ENCODE results near the gene BLOC1S5.

BLOC1S5 gene

DNA sequence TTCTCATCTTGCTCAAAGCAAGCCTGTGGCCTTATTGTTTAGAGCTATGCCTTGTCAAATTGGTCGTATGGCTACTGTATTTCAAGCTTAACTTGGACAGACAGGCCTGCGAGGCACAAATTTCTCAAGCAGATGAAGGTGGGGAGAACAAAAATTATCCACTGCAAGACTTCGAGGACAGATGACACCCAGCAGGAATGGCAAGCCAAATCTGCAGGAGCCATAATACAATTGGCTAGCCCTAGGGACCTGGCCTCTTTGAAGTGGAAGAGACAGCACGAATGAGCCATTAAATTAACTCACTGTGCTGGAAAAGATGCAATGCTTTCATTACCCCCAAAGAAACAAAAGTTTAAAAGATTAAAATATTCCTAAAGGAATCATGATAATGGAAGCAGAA is 5.0 kb upstream of the BLOC1S5 start:
- no peaks in the 10 kb centered on the region for H3K27me3 ChIP-seq (ENCODE audit: control insufficient read depth in 1 of 2, insufficient read depth in 1 of 2, low read length in 2 of 2)
- H2BK5ac ChIP-seq (ENCODE audit: low read depth, low read length, poor library complexity, severe bottlenecking): no peak overlapping the region
- H2AFZ ChIP-seq (ENCODE audit: low read depth, low read length): no peak overlapping the region
- H3K4me2 ChIP-seq (ENCODE audit: low read length, poor library complexity, severe bottlenecking): no peak overlapping the region
- H3K14ac ChIP-seq (ENCODE audit: low read length in 2 of 2): no peak overlapping the region
- H3K18ac ChIP-seq (ENCODE audit: low read depth in 1 of 2, low read length in 2 of 2): no peak overlapping the region
- H3K4me3 ChIP-seq (ENCODE audit: insufficient read depth in 1 of 2, low read depth in 1 of 2, low read length in 2 of 2): no peak overlapping the region
- H4K91ac ChIP-seq (ENCODE audit: low read length): no peak overlapping the region
- peaks cover 1% of the 10 kb centered on the region for H3K4me1 ChIP-seq (ENCODE audit: control insufficient read depth, insufficient read depth, low read depth, low read length)
- no peak for DNase-seq
- peaks cover 1% of the 10 kb centered on the region for H3K79me1 ChIP-seq (replicated peaks; ENCODE audit: low read length, poor library complexity, severe bottlenecking)
- no peak overlapping the region for H2BK120ac ChIP-seq (ENCODE audit: low read depth, low read length)
- no peak overlapping the region for H3K27ac ChIP-seq (ENCODE audit: low read length, poor library complexity, severe bottlenecking)
- no peak overlapping the region for H3K4ac ChIP-seq (ENCODE audit: low read depth in 1 of 2, low read length in 2 of 2)
- no peak overlapping the region for H2BK12ac ChIP-seq (ENCODE audit: low read length in 2 of 2)
- no peak overlapping the region for H3K9ac ChIP-seq (ENCODE audit: low read length)
- 89% methylated on average over 3 of the region's 4 CpGs for WGBS
- H3K36me3 ChIP-seq (ENCODE audit: control insufficient read depth in 1 of 2, insufficient read depth in 2 of 2, low read depth in 1 of 2, low read length in 2 of 2): no peaks in the 10 kb centered on the region
- no peak overlapping the region for H4K8ac ChIP-seq (ENCODE audit: low read length)
- no peak overlapping the region for H3K23ac ChIP-seq (ENCODE audit: low read length in 2 of 2)
- no peak overlapping the region for H2BK15ac ChIP-seq (ENCODE audit: low read depth, poor library complexity, severe bottlenecking)
- no peak overlapping the region for H2AK5ac ChIP-seq (ENCODE audit: low read length, severe bottlenecking)
- H3K9me3 ChIP-seq (ENCODE audit: control insufficient read depth, low read length): no peaks in the 10 kb centered on the region

- Histone ChIP-seq H3K18ac (ENCODE audit: low read depth in 1 of 2, low read length in 2 of 2) (no peak overlapping the region), H3K4me3 (ENCODE audit: insufficient read depth in 1 of 2, low read depth in 1 of 2, low read length in 2 of 2) (no peak overlapping the region), H2BK15ac (ENCODE audit: low read depth, poor library complexity, severe bottlenecking) (no peak overlapping the region), H3K4me2 (ENCODE audit: low read length, poor library complexity, severe bottlenecking) (no peak overlapping the region), H3K14ac (ENCODE audit: low read length in 2 of 2) (no peak overlapping the region), H4K91ac (ENCODE audit: low read length) (no peak overlapping the region), H3K79me1 (replicated peaks; ENCODE audit: low read length, poor library complexity, severe bottlenecking) (peaks cover 5% of the 10 kb centered on the region), H3K36me3 (ENCODE audit: control insufficient read depth in 1 of 2, insufficient read depth in 2 of 2, low read depth in 1 of 2, low read length in 2 of 2) (peaks cover 0 to 9% of the 10 kb centered on the region in 2 experiments), H2AK5ac (ENCODE audit: low read length, severe bottlenecking) (peak overlapping the region; percentile 85), H2BK12ac (ENCODE audit: low read length in 2 of 2) (no peak overlapping the region), H3K27ac (ENCODE audit: low read length, poor library complexity, severe bottlenecking) (no peak overlapping the region), H2AFZ (ENCODE audit: low read depth, low read length) (no peak overlapping the region), H4K8ac (ENCODE audit: low read length) (no peak overlapping the region), H3K27me3 (ENCODE audit: control insufficient read depth in 1 of 2, insufficient read depth in 1 of 2, low read length in 2 of 2) (no peaks in the 10 kb centered on the region), H2BK120ac (ENCODE audit: low read depth, low read length) (no peak overlapping the region), H3K9me3 (ENCODE audit: control insufficient read depth, low read length) (no peaks in the 10 kb centered on the region), H3K23ac (ENCODE audit: low read length in 2 of 2) (no peak overlapping the region), H3K4me1 (ENCODE audit: control insufficient read depth, insufficient read depth, low read depth, low read length) (peaks cover 1% of the 10 kb centered on the region), H3K9ac (ENCODE audit: low read length) (no peak overlapping the region), H2BK5ac (ENCODE audit: low read depth, low read length, poor library complexity, severe bottlenecking) (no peak overlapping the region), H3K4ac (ENCODE audit: low read depth in 1 of 2, low read length in 2 of 2) (no peak overlapping the region)
- no peak for DNase-seq
- 96% methylated on average over 4 of the region's 4 CpGs for WGBS
Measured at GRCh38 chr6:8066108-8066507, 1.9 kb upstream of the BLOC1S5 start.

DNA sequence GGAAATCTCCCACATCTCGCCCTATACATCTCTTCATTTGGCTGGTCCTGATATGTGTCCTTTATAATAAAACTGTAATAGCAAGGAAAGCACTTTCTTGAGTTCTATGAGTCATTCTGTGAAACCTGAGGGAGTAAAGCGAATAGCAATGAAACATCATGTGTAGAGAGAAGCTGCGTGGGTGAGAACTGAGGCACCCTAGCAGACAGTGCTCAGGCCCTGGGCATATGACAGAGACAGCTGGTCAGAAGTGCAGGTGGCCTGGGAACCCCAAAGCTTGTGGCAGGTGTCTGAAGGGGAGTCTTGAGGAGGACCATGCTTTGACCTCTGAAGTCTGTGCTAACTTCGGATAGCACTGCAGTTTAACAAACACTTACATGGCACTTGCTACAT is 1.3 kb upstream of the BLOC1S5 start:
- DNase-seq: no peak
- Histone ChIP-seq H3K4ac (ENCODE audit: low read depth in 1 of 2, low read length in 2 of 2) (no peak overlapping the region), H4K91ac (ENCODE audit: low read length) (no peak overlapping the region), H3K27ac (ENCODE audit: low read length, poor library complexity, severe bottlenecking) (no peak overlapping the region), H2AK5ac (ENCODE audit: low read length, severe bottlenecking) (peak overlapping the region; percentile 96), H2BK12ac (ENCODE audit: low read length in 2 of 2) (no peak overlapping the region), H3K4me3 (ENCODE audit: insufficient read depth in 1 of 2, low read depth in 1 of 2, low read length in 2 of 2) (no peak overlapping the region), H3K79me1 (replicated peaks; ENCODE audit: low read length, poor library complexity, severe bottlenecking) (peaks cover 5% of the 10 kb centered on the region), H3K4me2 (ENCODE audit: low read length, poor library complexity, severe bottlenecking) (no peak overlapping the region), H3K9ac (ENCODE audit: low read length) (no peak overlapping the region), H2BK5ac (ENCODE audit: low read depth, low read length, poor library complexity, severe bottlenecking) (no peak overlapping the region), H2BK15ac (ENCODE audit: low read depth, poor library complexity, severe bottlenecking) (no peak overlapping the region), H2AFZ (ENCODE audit: low read depth, low read length) (no peak overlapping the region), H2BK120ac (ENCODE audit: low read depth, low read length) (peak overlapping the region; percentile 61), H3K18ac (ENCODE audit: low read depth in 1 of 2, low read length in 2 of 2) (no peak overlapping the region), H3K27me3 (ENCODE audit: control insufficient read depth in 1 of 2, insufficient read depth in 1 of 2, low read length in 2 of 2) (no peaks in the 10 kb centered on the region), H3K23ac (ENCODE audit: low read length in 2 of 2) (no peak overlapping the region), H3K4me1 (ENCODE audit: control insufficient read depth, insufficient read depth, low read depth, low read length) (peaks cover 1% of the 10 kb centered on the region), H3K36me3 (ENCODE audit: control insufficient read depth in 1 of 2, insufficient read depth in 2 of 2, low read depth in 1 of 2, low read length in 2 of 2) (peaks cover 0 to 10% of the 10 kb centered on the region in 2 experiments), H3K14ac (ENCODE audit: low read length in 2 of 2) (no peak overlapping the region), H3K9me3 (ENCODE audit: control insufficient read depth, low read length) (no peaks in the 10 kb centered on the region), H4K8ac (ENCODE audit: low read length) (peak overlapping the region; percentile 85)
- WGBS: 92% methylated on average over 2 of the region's 4 CpGs

GRCh38 chr6:8064638-8065518 is 689 bp upstream of the BLOC1S5 start:
- no peak overlapping the region for H3K18ac ChIP-seq (ENCODE audit: low read depth in 1 of 2, low read length in 2 of 2)
- DNase-seq: no peak
- no peaks in the 10 kb centered on the region for H3K9me3 ChIP-seq (ENCODE audit: control insufficient read depth, low read length)
- H2BK5ac ChIP-seq (ENCODE audit: low read depth, low read length, poor library complexity, severe bottlenecking): no peak overlapping the region
- H3K9ac ChIP-seq (ENCODE audit: low read length): peak overlapping the region; percentile 94
- H4K91ac ChIP-seq (ENCODE audit: low read length): no peak overlapping the region
- peak overlapping the region; percentile 58 for H2BK120ac ChIP-seq (ENCODE audit: low read depth, low read length)
- H3K27ac ChIP-seq (ENCODE audit: low read length, poor library complexity, severe bottlenecking): peak overlapping the region; percentile 68
- peak overlapping the region; percentile 36 for H2AK5ac ChIP-seq (ENCODE audit: low read length, severe bottlenecking)
- H2BK12ac ChIP-seq (ENCODE audit: low read length in 2 of 2): no peak overlapping the region
- H3K27me3 ChIP-seq (ENCODE audit: control insufficient read depth in 1 of 2, insufficient read depth in 1 of 2, low read length in 2 of 2): no peaks in the 10 kb centered on the region
- H3K36me3 ChIP-seq (ENCODE audit: control insufficient read depth in 1 of 2, insufficient read depth in 2 of 2, low read depth in 1 of 2, low read length in 2 of 2): peaks cover 0 to 16% of the 10 kb centered on the region in 2 experiments
- 83% methylated on average over 6 of the region's 7 CpGs for WGBS
- peak overlapping the region; percentile 40 for H3K4me2 ChIP-seq (ENCODE audit: low read length, poor library complexity, severe bottlenecking)
- H3K79me1 ChIP-seq (replicated peaks; ENCODE audit: low read length, poor library complexity, severe bottlenecking): peaks cover 5% of the 10 kb centered on the region
- H3K14ac ChIP-seq (ENCODE audit: low read length in 2 of 2): no peak overlapping the region
- no peak overlapping the region for H2BK15ac ChIP-seq (ENCODE audit: low read depth, poor library complexity, severe bottlenecking)
- peaks cover 1% of the 10 kb centered on the region for H3K4me1 ChIP-seq (ENCODE audit: control insufficient read depth, insufficient read depth, low read depth, low read length)
- H4K8ac ChIP-seq (ENCODE audit: low read length): peak overlapping the region; percentile 92
- no peak overlapping the region for H3K23ac ChIP-seq (ENCODE audit: low read length in 2 of 2)
- peak overlapping the region in 1 of 2 experiments; percentile 94 for H3K4me3 ChIP-seq (ENCODE audit: insufficient read depth in 1 of 2, low read depth in 1 of 2, low read length in 2 of 2)
- H3K4ac ChIP-seq (ENCODE audit: low read depth in 1 of 2, low read length in 2 of 2): peak overlapping the region in 1 of 2 experiments; percentile 73
- no peak overlapping the region for H2AFZ ChIP-seq (ENCODE audit: low read depth, low read length)

All from mesenchymal stem cell (in vitro differentiated cells and primary cell).